WI38 (cell line): ENCODE data around the gene RINL.
A peak's percentile ranks its signal among the peaks of the same experiment; 100 is the strongest.
"Not testable (repeated sequence)": the region's sequence is repeated elsewhere in the genome, so short reads cannot be mapped to it uniquely, and the experiment has no call there.

Experiments used
- H3K4me3 ChIP-seq: 2 replicates; pipeline ENCODE4 v1.5.1; 2011; ENCODE audit warnings: low read depth, mild to moderate bottlenecking, control low read depth, low read length
- TF ChIP-seq, protein P1 (sequence below): IDR thresholded peaks from 2 replicates; pipeline ENCODE4 v1.5.1; 2012; ENCODE audit warnings: low read depth, mild to moderate bottlenecking, control low read depth, low read length

The RINL gene

GRCh38 chr19:38833092-38833425, 45.0 kb downstream of the RINL start:
- TF ChIP-seq, protein P1, sequence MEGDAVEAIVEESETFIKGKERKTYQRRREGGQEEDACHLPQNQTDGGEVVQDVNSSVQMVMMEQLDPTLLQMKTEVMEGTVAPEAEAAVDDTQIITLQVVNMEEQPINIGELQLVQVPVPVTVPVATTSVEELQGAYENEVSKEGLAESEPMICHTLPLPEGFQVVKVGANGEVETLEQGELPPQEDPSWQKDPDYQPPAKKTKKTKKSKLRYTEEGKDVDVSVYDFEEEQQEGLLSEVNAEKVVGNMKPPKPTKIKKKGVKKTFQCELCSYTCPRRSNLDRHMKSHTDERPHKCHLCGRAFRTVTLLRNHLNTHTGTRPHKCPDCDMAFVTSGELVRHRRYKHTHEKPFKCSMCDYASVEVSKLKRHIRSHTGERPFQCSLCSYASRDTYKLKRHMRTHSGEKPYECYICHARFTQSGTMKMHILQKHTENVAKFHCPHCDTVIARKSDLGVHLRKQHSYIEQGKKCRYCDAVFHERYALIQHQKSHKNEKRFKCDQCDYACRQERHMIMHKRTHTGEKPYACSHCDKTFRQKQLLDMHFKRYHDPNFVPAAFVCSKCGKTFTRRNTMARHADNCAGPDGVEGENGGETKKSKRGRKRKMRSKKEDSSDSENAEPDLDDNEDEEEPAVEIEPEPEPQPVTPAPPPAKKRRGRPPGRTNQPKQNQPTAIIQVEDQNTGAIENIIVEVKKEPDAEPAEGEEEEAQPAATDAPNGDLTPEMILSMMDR, result no peak
- no peak overlapping the region for H3K4me3 ChIP-seq

- peak overlapping the region; percentile 58 for H3K4me3 ChIP-seq
- TF ChIP-seq, protein P1, result no peak
Measured at GRCh38 chr19:38831142-38831605, 46.9 kb downstream of the RINL start.

DNA sequence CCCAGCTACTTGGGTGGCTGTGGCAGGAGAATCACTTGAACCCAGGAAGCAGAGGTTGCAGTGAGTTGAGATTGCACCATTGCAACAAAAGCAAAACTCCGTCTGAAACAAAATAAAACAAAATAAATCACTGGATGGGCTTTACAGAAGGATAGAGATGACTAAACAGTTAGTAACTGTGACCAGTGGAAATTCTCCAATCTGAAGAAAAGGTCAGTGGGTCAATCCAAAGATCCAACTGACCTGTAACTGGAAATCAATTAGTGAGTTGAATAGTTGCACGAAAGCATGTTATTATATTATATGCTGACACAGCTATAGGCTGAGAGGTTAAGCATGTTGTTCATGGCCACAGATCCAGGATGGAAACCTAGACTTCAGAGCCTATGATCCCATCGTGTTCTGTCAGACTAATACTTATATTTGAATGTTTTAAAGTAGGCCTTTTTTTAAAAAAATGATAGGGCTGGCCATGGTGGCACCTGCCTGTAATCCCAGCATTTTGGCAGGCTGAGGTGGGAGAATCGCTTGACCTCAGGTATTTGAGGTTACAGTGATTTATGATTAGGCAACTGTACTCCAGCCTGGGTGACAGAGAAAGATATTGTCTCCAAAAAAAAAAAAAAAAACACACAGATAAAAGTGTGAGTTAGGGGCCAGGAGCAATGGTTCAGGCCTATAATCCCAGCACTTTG, 47.9 kb downstream of the RINL start:
- no peak overlapping the region for H3K4me3 ChIP-seq

DNA sequence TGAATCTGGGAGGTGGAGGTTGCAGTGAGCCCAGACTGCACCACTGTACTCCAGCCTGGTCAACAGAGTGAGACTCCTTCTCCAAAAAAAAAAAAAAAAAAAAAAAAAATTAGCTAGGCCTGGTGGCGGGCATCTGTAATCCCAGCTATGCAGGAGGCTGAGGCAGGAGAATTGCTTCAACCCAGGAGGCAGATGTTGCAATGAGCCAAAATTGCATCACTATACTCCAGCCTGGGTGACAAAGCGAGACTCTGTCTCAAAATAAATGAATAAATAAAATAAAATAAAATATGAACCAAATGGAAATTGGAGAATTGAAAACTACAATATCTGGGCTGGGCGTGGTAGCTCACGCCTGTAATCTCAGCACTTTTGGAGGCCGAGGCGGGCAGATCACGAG, 48.9 kb downstream of the RINL start:
- H3K4me3 ChIP-seq, result not testable (repeated sequence)

More for the DNA sequence above, 47.9 kb downstream of the RINL start:
- TF ChIP-seq, protein P1, result no peak

DNA sequence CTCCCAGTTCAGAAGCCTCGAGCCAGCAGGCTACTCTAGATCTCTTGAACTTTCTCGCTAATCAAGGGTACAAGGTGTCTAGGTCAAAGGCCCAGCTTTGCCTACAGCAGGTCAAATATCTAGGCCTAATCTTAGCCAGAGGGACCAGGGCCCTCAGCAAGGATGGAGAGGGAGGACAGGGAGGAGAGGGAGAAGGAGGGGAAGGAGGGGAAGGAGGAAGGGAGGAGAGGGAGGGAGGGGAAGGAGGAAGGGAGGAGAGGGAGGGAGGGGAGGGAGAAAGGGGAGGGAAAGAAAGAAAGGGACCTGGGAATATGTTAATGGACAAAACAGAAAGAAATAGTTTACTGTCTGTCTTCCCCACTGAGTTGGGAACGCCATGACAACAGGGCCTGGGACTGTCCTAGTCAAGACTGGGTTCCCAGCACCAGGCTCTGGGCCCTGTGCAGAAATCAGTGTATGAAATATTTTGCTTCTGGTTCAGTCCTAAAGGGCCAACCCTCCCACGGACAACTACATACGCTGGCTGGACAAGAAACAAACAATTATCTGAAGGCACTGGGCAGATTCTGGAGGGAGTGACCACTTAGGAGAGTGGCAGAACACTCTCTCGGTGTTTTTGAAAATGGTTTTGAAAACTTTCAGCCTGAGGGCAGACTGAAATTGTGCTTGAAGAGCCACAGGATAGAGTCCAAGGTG, 51.1 kb downstream of the RINL start:
- no peak overlapping the region for H3K4me3 ChIP-seq
- TF ChIP-seq, protein P1, result no peak

DNA sequence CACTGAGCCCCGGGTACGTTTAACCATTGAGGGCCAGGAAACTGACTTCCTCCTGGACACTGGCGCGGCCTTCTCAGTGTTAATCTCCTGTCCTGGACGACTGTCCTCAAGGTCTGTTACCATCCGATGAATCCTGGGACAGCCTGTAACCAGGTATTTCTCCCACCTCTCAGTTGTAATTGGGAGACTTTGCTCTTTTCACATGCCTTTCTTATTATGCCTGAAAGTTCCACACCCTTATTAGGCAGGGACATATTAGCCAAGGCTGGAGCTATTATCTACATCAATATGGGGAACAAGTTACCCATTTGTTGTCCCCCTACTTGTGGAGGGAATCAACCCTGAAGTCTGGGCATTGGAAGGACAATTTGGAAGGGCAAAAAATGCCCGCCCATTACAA, 52.1 kb downstream of the RINL start:
- H3K4me3 ChIP-seq, result not testable (repeated sequence)

DNA sequence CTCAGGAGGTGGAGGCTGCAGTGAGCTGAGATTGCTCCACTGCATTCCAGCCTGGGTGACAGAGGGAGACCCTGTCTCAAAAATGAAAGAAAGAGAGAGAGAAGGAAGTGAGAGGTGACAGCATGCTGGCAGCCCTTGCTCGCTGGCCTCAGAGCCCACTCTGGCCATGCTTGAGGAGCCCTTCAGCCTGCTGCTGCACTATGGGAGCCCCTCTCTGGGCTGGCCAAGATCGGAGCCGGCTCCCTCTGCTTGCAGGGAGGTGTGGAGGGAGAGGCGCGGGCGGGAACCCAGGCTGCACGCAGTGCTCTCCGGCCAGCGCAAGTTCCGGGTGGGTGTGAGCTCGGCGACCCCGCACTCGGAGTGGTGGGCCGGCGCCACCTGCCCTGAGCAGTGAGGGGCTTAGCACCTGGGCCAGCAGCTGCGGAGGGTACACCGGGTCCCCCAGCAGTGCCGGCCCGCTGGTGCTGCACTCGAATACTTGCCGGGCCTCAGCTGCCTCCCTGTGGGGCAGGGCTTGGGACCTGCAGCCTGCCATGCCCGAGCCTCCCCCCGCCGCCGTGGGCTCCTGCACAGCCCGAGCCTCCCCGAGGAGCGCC, 56.7 kb downstream of the RINL start:
- not testable (repeated sequence) for H3K4me3 ChIP-seq

GRCh38 chr19:38819231-38819920, 58.7 kb downstream of the RINL start:
- H3K4me3 ChIP-seq, result no peak overlapping the region
- TF ChIP-seq, protein P1, result no peak
